CD4-positive, alpha-beta T cell (primary cell): ENCODE results near the gene KIAA1217. TPM values are rescaled to one million over a fixed set of nuclear protein-coding genes. Genes with fewer than 3 reads are reported as not detected.

Source experiments
- ATAC-seq: fragments of 200-7000 bp; cut with Tn5 transposase; one replicate; pipeline ENCODE4 v1.10.0; 2022; ENCODE audit warnings: mild to moderate bottlenecking; ENCODE audit not compliant: poor library complexity
- CTCF ChIA-PET: fragments of 350-600 bp; sonication (Branson Sonifier 250); formaldehyde crosslinking; loops from one replicate; lab custom pipeline; 2021; ENCODE audit warnings: antibody characterized with exemption, inconsistent platforms; lab: Charles Lee
- POLR2A ChIA-PET: fragments of 350-600 bp; sonication (Branson Sonifier 250); formaldehyde crosslinking; loops from one replicate; lab custom pipeline; 2021; ENCODE audit warnings: antibody characterized with exemption, inconsistent platforms; lab: Charles Lee
- DNase-seq, 14 experiments: peaks; one replicate each; pipeline ENCODE4 v3.0.0-alpha.2; 2013 to 2020; ENCODE audit warnings: mixed read lengths in 2 of 14
- H3K27ac ChIP-seq, 2 donors: one replicate each; pipeline versions ENCODE4 v1.5.1 to v1.7.0; 2013; ENCODE audit warnings: low read length in 2 of 2, low read depth in 1 of 2, mild to moderate bottlenecking in 1 of 2
- H3K27me3 ChIP-seq, 2 experiments: 1 replicate in 1 of 2; 2 replicates in 1 of 2; pipeline versions ENCODE4 v1.6.1 to v1.7.0; 2013; ENCODE audit warnings: low read length in 2 of 2, control low read depth in 1 of 2, mild to moderate bottlenecking in 1 of 2, moderate library complexity in 1 of 2; ENCODE audit not compliant: insufficient read depth in 2 of 2, control insufficient read depth in 1 of 2
- H3K36me3 ChIP-seq: one replicate; pipeline ENCODE4 v1.6.1; 2013; ENCODE audit warnings: low read length, control low read depth; ENCODE audit not compliant: insufficient read depth
- H3K4me1 ChIP-seq: one replicate; pipeline ENCODE4 v1.6.1; 2013; ENCODE audit warnings: low read length, control low read depth; ENCODE audit not compliant: insufficient read depth
- H3K4me3 ChIP-seq: one replicate; pipeline ENCODE4 v1.5.1; 2013; ENCODE audit warnings: mild to moderate bottlenecking, low read length, moderate library complexity
- H3K9me3 ChIP-seq, 2 experiments: 1 replicate in 1 of 2; 2 replicates in 1 of 2; pipeline versions ENCODE4 v1.6.1 to v1.7.0; 2013; ENCODE audit warnings: low read length in 2 of 2, mild to moderate bottlenecking in 2 of 2, control low read depth in 1 of 2, moderate library complexity in 1 of 2; ENCODE audit not compliant: control insufficient read depth in 1 of 2, insufficient read depth in 1 of 2
- H3K27ac Mint-ChIP-seq: one replicate; pipeline ENCODE4 v1.8.0; 2020; ENCODE audit warnings: mixed read lengths
- H3K27me3 Mint-ChIP-seq: one replicate; pipeline ENCODE4 v1.8.0; 2021; ENCODE audit warnings: mixed read lengths
- H3K36me3 Mint-ChIP-seq: one replicate; pipeline ENCODE4 v1.8.0; 2021; ENCODE audit warnings: low read depth, mixed read lengths
- H3K4me1 Mint-ChIP-seq: one replicate; pipeline ENCODE4 v1.8.0; 2021; ENCODE audit warnings: low read depth, mixed read lengths
- H3K4me3 Mint-ChIP-seq: one replicate; pipeline ENCODE4 v1.8.0; 2020; ENCODE audit warnings: mild to moderate bottlenecking, mixed read lengths
- H3K9me3 Mint-ChIP-seq: one replicate; pipeline ENCODE4 v1.8.0; 2020; ENCODE audit warnings: mixed read lengths
- CTCF ChIP-seq: fragments of 200-600 bp; IDR thresholded peaks from one replicate; pipeline ENCODE4 v1.8.0; 2022; ENCODE audit warnings: antibody characterized with exemption, mild to moderate bottlenecking
- intact Hi-C, 2 experiments: fragments of 100-400 bp; cut with DNase I in 1 of 2; cut with micrococcal nuclease in 1 of 2; formaldehyde crosslinking; loops; one replicate each; pipeline versions ENCODE4 v1.15.1 to v1.9.0; 2023 to 2025; cut with DNase I, micrococcal nuclease
- total RNA-seq, 174 experiments: library from RNA in 2 of 174; stranded (reverse) in 2 of 174; gene quantifications; one replicate each; pipeline ENCODE4 v1.2.3 and lab custom pipeline; 2021 to 2026

Gene KIAA1217
- total RNA-seq, 2 experiments from 2014 or later, result not detected

- peaks cover 14% of the 10 kb centered on the region for H3K27me3 Mint-ChIP-seq
- peaks cover 21% of the 10 kb centered on the region for H3K4me1 ChIP-seq
- CTCF ChIA-PET, result no interaction called here
- intact Hi-C loops, result no loop called here
- POLR2A ChIA-PET, result no interaction called here
- no peaks in the 10 kb centered on the region for H3K27me3 ChIP-seq
- DNase-seq (no peak), ATAC-seq (no peak)
- no peak overlapping the region for H3K27ac ChIP-seq
- H3K9me3 ChIP-seq, result no peaks in the 10 kb centered on the region
- no peak overlapping the region for H3K4me3 Mint-ChIP-seq
- H3K36me3 ChIP-seq, result no peaks in the 10 kb centered on the region
- no peaks in the 10 kb centered on the region for H3K36me3 Mint-ChIP-seq
- no peak for TF ChIP-seq CTCF
- H3K27ac Mint-ChIP-seq, result no peak overlapping the region
- no peaks in the 10 kb centered on the region for H3K9me3 Mint-ChIP-seq
- peaks cover 20% of the 10 kb centered on the region for H3K4me1 Mint-ChIP-seq
- no peak overlapping the region for H3K4me3 ChIP-seq
Measured at GRCh38 chr10:24467605-24468004, 258.7 kb downstream of the KIAA1217 start.

GRCh38 chr10:24468281-24468751 lies 259.4 kb downstream of the KIAA1217 start:
- no peaks in the 10 kb centered on the region for H3K36me3 ChIP-seq
- H3K4me1 ChIP-seq, result peaks cover 21% of the 10 kb centered on the region
- no peak for TF ChIP-seq CTCF
- Mint-ChIP-seq H3K4me3 (no peak overlapping the region), H3K36me3 (no peaks in the 10 kb centered on the region), H3K9me3 (no peaks in the 10 kb centered on the region), H3K27me3 (peaks cover 21% of the 10 kb centered on the region), H3K4me1 (peaks cover 20% of the 10 kb centered on the region), H3K27ac (no peak overlapping the region)
- ATAC-seq (no peak), DNase-seq (no peak)
- H3K4me3 ChIP-seq, result no peak overlapping the region
- intact Hi-C loops, result no loop called here
- peaks cover 0 to 4% of the 10 kb centered on the region in 2 experiments for H3K9me3 ChIP-seq
- CTCF ChIA-PET, result no interaction called here
- POLR2A ChIA-PET, result no interaction called here
- H3K27me3 ChIP-seq, result peaks cover 5% of the 10 kb centered on the region in 2 experiments
- no peak overlapping the region for H3K27ac ChIP-seq

GRCh38 chr10:24469993-24470392 lies 261.1 kb downstream of the KIAA1217 start:
- intact Hi-C loops, result no loop called here
- Histone ChIP-seq H3K4me3 (no peak overlapping the region), H3K27me3 (peaks cover 5 to 6% of the 10 kb centered on the region in 2 experiments), H3K4me1 (peaks cover 9% of the 10 kb centered on the region), H3K36me3 (no peaks in the 10 kb centered on the region), H3K27ac (no peak overlapping the region), H3K9me3 (peaks cover 0 to 9% of the 10 kb centered on the region in 2 experiments)
- TF ChIP-seq CTCF, result no peak
- Mint-ChIP-seq H3K27me3 (peaks cover 23% of the 10 kb centered on the region), H3K4me1 (peaks cover 9% of the 10 kb centered on the region), H3K36me3 (no peaks in the 10 kb centered on the region), H3K9me3 (no peaks in the 10 kb centered on the region), H3K4me3 (no peak overlapping the region), H3K27ac (no peak overlapping the region)
- ATAC-seq (no peak), DNase-seq (no peak)
- POLR2A ChIA-PET, result no interaction called here
- CTCF ChIA-PET, result no interaction called here
